A673 (cell line): ENCODE results near the gene SCYL2. TPM values are rescaled to one million over a fixed set of nuclear protein-coding genes. Genes with fewer than 3 reads are reported as not detected.
"Not testable (repeated sequence)": the region's sequence is repeated elsewhere in the genome, so short reads cannot be mapped to it uniquely, and the experiment has no call there.

Source experiments
- BruUV-seq: library from RNA; stranded (reverse); fragments of 400-500 nt; replicated peaks from 2 replicates; lab custom pipeline; 2021; lab: Mats Ljungman, UMichigan
- CTCF ChIA-PET: fragments of 300-600 bp; sonication (Branson Sonifier 250); formaldehyde crosslinking; loops from one replicate; lab custom pipeline; 2022; ENCODE audit warnings: antibody characterized with exemption; lab: Charles Lee
- POLR2A ChIA-PET: fragments of 300-600 bp; sonication (Branson Sonifier 250); formaldehyde crosslinking; loops from one replicate; lab custom pipeline; 2022; ENCODE audit warnings: antibody characterized with exemption; ENCODE audit not compliant: low non-redundant PET; lab: Charles Lee
- DNase-seq: peaks from one replicate; pipeline ENCODE4 v3.0.0-alpha.2; 2015; ENCODE audit warnings: low spot score
- H3K27ac ChIP-seq: fragments of 200-600 bp; sonication (generic); 2 replicates; pipeline ENCODE4 v1.5.1; 2016; ENCODE audit warnings: mixed run types, low read depth, mild to moderate bottlenecking, mixed read lengths, antibody characterized with exemption, low read length; ENCODE audit not compliant: poor library complexity, severe bottlenecking
- H3K27me3 ChIP-seq: fragments of 200-600 bp; sonication (generic); replicated peaks from 2 replicates; pipeline ENCODE4 v1.6.1; 2017; ENCODE audit warnings: mixed run types, low read depth, mild to moderate bottlenecking, mixed read lengths, antibody characterized with exemption, low read length; ENCODE audit not compliant: insufficient read depth, poor library complexity
- H3K36me3 ChIP-seq: fragments of 200-600 bp; sonication (generic); 2 replicates; pipeline ENCODE4 v1.6.1; 2016; ENCODE audit warnings: mixed run types, mild to moderate bottlenecking, mixed read lengths, antibody characterized with exemption, low read length; ENCODE audit not compliant: insufficient read depth, poor library complexity, severe bottlenecking
- H3K4me1 ChIP-seq: fragments of 200-600 bp; sonication (generic); 2 replicates; pipeline ENCODE4 v1.6.1; 2017; ENCODE audit warnings: mixed run types, mild to moderate bottlenecking, mixed read lengths, antibody characterized with exemption, low read length; ENCODE audit not compliant: insufficient read depth, poor library complexity, severe bottlenecking
- H3K4me3 ChIP-seq: fragments of 200-600 bp; sonication (generic); 2 replicates; pipeline ENCODE4 v1.5.1; 2016; ENCODE audit warnings: low read depth, mixed run types, mild to moderate bottlenecking, mixed read lengths, low read length; ENCODE audit not compliant: poor library complexity, severe bottlenecking
- H3K9me3 ChIP-seq: fragments of 200-600 bp; sonication (generic); 2 replicates; pipeline ENCODE4 v1.6.1; 2016; ENCODE audit warnings: mixed run types, low read depth, mild to moderate bottlenecking, mixed read lengths, antibody characterized with exemption, low read length; ENCODE audit not compliant: poor library complexity, severe bottlenecking
- CTCF ChIP-seq: fragments of 300-800, 200-600 bp; sonication (generic); conservative IDR thresholded peaks from 2 replicates; pipeline ENCODE4 v1.5.1; 2017; ENCODE audit warnings: low read depth, mild to moderate bottlenecking, antibody characterized with exemption, low read length, moderate library complexity, mixed read lengths
- EZH2 ChIP-seq: fragments of 200-600 bp; sonication (generic); IDR thresholded peaks from 2 replicates; pipeline ENCODE4 v1.6.1; 2017; ENCODE audit warnings: borderline replicate concordance, low read depth, mild to moderate bottlenecking, mixed read lengths, antibody characterized with exemption, low read length; ENCODE audit not compliant: poor library complexity, severe bottlenecking
- intact Hi-C: fragments of 100-400 bp; cut with micrococcal nuclease; formaldehyde crosslinking; loops from one replicate; pipeline ENCODE4 v1.10.0; 2022; ENCODE audit not compliant: unreplicated experiment
- total RNA-seq: library from RNA; stranded (reverse); gene quantifications from 2 replicates; pipeline ENCODE4 v1.2.3, GENCODE V29; 2021

Gene SCYL2
- total RNA-seq, 1 experiment from 2014 or later, result 61.3 TPM

DNA sequence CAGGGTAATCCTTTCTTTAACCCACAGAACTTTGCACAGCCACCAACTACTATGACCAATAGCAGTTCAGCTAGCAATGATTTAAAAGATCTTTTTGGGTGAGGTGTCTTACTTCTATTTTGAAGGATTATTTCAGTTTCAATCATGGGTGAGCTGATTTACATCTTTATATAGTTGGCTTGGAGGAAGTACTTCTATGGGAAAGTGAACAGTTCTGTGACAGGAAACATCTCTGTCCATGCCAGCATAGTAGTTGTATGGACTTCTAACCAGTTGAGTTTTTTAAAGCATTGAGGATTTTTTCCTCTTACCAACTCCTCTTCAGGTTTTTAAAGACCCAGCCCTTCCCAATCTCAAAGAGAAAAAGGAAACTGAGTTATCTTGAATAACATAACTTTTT is 72.1 kb downstream of the SCYL2 start:
- no peaks in the 10 kb centered on the region for H3K9me3 ChIP-seq
- TF ChIP-seq EZH2 (no peak), CTCF (no peak)
- intact Hi-C loops, result no loop called here
- no peaks in the 10 kb centered on the region for H3K4me1 ChIP-seq
- H3K27me3 ChIP-seq, result no peaks in the 10 kb centered on the region
- ChIA-PET POLR2A (no interaction called here), CTCF (no interaction called here)
- H3K36me3 ChIP-seq, result peaks cover 27% of the 10 kb centered on the region
- BruUV-seq, result no TSS peak
- no peak overlapping the region for H3K27ac ChIP-seq
- H3K4me3 ChIP-seq, result no peak overlapping the region
- DNase-seq, result no peak

- peaks cover 13% of the 10 kb centered on the region for H3K36me3 ChIP-seq
- intact Hi-C loops, CTCF ChIA-PET, H3K9me3 ChIP-seq, H3K27me3 ChIP-seq, POLR2A ChIA-PET, H3K27ac ChIP-seq, H3K4me1 ChIP-seq, H3K4me3 ChIP-seq, BruUV-seq, DNase-seq: not testable (repeated sequence)
Measured at GRCh38 chr12:100342897-100343296, 75.9 kb downstream of the SCYL2 start.

GRCh38 chr12:100344351-100344750 is 77.4 kb downstream of the SCYL2 start:
- intact Hi-C loops, H3K9me3 ChIP-seq, H3K27me3 ChIP-seq, DNase-seq, H3K4me3 ChIP-seq, H3K27ac ChIP-seq, H3K36me3 ChIP-seq, CTCF ChIA-PET, H3K4me1 ChIP-seq, BruUV-seq, POLR2A ChIA-PET: not testable (repeated sequence)

DNA sequence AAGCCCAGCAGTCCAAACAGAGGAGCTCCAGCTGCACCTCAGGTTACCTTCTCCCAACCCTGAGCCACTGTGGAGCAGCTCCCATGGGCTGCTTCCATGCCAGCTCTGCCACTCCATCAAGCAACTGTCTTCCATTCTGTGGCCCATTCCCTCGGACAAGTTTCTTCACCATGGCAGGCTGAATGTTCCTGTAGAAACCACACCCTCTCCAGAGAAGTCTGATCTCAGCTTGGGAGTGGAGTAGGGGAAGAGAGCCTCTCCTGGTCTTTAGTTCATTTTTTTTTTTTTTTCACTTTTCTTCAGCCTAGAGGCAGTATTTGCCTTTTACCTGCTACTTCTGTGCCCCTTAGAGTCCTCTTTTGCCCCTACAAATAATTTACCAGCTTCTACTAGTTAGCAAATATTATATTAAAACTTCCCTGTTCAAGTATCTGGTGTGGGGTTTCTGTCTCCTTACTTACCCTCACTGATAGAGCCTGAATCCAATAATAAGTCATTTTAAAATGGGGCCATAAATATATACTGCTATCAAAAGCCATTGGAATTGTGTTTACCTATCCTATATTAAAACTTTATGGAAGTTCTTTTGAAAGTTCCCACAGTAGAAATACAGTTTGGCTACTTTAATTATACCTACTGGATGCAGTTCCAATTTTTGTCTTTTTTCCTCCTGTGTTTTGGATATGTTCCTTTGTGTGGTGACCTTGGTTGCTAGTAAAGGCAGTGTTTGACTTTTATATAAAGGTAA is 78.2 kb downstream of the SCYL2 start:
- no peak for TF ChIP-seq EZH2
- TF ChIP-seq CTCF, result no peak
- CTCF ChIA-PET, result no interaction called here
- intact Hi-C loops, result loop anchor here (5.0 kb wide), 2 partner anchors 327 to 977 kb away; no protein-coding TSS in a partner anchor
- POLR2A ChIA-PET, result no interaction called here
- BruUV-seq, result no TSS peak
- no peaks in the 10 kb centered on the region for H3K27me3 ChIP-seq
- H3K4me3 ChIP-seq, result no peak overlapping the region
- peaks cover 6% of the 10 kb centered on the region for H3K36me3 ChIP-seq
- no peak overlapping the region for H3K27ac ChIP-seq
- no peak for DNase-seq
- no peaks in the 10 kb centered on the region for H3K9me3 ChIP-seq
- H3K4me1 ChIP-seq, result no peaks in the 10 kb centered on the region
